ENCODE measurements around the gene TRIM47.
A peak's percentile ranks its signal among the peaks of the same experiment; 100 is the strongest.

TRIM47 gene

GRCh38 chr17:75834928-75835653 lies 43.3 kb downstream of the TRIM47 start:
- no peak for TF ChIP-seq CTCF (conservative IDR thresholded peaks at IDR 0.05; ENCODE audit: low read depth, low read length)
- no peak overlapping the region for H3K4me3 ChIP-seq (ENCODE audit: low read length)

GRCh38 chr17:75834279-75834920 lies 44.0 kb downstream of the TRIM47 start:
- DNase-seq (ENCODE audit: low read depth) = no peak
- no peak for TF ChIP-seq CTCF (conservative IDR thresholded peaks at IDR 0.05; ENCODE audit: low read depth, low read length)
- no peak overlapping the region for H3K4me3 ChIP-seq (ENCODE audit: low read length)

More at GRCh38 chr17:75834928-75835653, 43.3 kb downstream of the TRIM47 start:
- DNase-seq (ENCODE audit: low read depth) = no peak

DNA sequence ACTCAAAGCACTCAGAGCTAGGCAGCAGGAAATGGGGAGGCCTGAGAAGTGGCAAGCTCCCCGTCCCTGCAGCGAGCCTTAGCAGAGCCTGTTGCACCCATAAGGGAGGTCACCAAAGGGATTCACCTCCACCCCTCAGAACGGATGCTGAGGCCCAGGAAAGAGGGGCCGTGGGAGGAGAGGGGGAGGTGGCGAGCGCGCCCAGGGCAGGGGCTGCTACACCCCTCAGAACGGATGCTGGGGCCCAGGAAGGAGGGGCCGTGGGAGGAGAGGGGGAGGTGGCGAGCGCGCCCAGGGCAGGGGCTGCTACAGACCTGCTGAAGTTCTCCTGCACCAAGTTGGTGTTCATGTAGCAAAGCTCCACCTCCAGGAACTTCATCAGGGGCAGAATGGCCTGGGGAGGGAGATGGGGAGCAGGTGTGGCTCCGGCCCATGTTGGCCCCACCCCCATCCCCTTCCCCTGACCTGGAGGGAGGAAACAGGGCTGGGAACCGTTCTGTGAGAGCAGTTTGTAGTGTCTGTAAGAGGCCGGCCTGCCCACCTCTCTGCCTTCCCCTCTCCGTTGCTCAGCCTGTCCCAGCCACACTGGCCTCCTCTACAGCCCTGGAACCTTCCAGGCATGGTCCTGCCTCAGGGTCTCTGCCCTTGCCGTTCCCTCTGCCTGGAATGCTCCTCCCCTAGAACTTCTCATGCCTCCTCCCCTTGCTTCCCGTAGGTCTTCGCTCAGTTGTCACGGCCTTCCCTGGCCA lies 45.6 kb downstream of the TRIM47 start:
- H3K4me3 ChIP-seq (ENCODE audit: low read length) = no peak overlapping the region
- no peak for TF ChIP-seq CTCF (conservative IDR thresholded peaks at IDR 0.05; ENCODE audit: low read depth, low read length)
- DNase-seq (ENCODE audit: low read depth) = no peak

- peak; percentile 97 for DNase-seq (ENCODE audit: low read depth)
- TF ChIP-seq CTCF (conservative IDR thresholded peaks at IDR 0.05; ENCODE audit: low read depth, low read length) = no peak
- no peak overlapping the region for H3K4me3 ChIP-seq (ENCODE audit: low read length)
Observed at GRCh38 chr17:75832164-75832651, 46.2 kb downstream of the TRIM47 start.

DNA sequence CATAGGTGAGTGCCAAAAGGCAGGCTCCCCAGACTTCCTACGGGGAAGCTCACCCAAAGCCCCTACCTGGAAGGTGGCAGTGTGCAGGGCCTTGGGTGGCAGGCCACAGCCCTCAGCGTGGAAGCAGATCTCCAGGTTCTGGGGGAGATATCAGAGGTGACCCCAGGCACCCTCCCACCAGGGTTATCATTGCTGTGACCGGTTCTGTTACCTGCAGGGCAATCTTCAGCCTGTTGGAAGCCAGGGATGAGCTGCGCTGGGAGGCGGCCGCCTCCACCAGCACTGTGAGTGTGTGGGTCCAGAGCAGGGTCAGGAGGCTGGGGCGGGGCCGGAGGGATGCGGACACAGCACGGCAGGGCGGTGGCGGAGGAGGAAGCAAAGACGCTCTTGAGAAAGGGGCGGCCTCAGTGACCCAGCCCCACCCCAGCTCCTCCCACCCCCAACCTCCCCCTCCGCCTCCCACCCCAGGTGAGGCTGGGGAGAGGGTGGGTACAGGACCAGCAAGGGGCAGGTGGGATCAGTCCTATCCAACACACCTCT lies 47.3 kb downstream of the TRIM47 start:
- no peak for DNase-seq (ENCODE audit: low read depth)
- no peak for TF ChIP-seq CTCF (conservative IDR thresholded peaks at IDR 0.05; ENCODE audit: low read depth, low read length)
- H3K4me3 ChIP-seq (ENCODE audit: low read length) = no peak overlapping the region

DNA sequence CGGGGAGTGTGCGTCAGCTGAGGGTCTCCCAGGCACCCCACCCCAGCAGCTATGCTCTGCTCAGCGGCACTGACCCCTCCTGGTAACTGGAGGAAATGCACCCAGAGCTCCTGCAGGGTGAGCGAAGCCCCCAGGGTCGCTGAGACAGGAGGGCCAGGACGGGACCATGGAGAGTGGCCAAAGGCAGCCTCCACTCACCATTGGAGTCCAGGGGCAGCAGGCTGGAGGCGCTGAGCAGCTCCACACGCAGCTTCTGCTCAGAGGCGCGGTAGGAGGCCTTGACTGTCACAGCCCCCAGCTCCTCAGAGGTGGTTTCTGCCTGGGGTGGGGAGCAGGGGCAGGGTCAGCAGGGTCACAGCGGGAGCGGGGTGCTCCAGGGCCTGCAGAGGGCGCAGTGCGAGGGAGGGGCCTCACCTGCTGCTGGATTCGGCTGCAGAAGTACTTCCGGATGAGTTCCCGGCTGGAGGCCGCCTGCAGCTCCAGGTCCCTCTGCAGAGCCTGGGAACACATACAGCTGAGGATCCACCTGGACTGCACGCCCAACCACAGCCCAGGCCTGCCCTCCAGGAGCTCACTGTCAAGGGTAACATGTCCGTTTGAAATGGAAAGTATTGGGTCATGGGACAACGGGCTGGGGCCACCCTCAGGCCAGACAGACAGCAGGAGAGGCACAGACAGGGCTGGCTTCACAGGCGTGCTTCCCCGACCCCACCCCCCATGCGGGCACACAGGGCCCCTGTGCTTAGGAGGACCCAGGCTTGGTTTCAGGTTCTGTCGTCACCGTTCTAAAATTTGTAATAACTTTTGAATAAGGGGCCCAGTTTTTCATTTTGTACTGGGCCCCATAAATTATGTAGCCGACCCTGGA lies 48.0 kb downstream of the TRIM47 start:
- no peak for DNase-seq (ENCODE audit: low read depth)
- no peak overlapping the region for H3K4me3 ChIP-seq (ENCODE audit: low read length)
- peak; percentile 66 for TF ChIP-seq CTCF (conservative IDR thresholded peaks at IDR 0.05; ENCODE audit: low read depth, low read length)

Measured in retinal pigment epithelial cell (primary cell).